Breast epithelium (tissue), 4 donors: ENCODE data around the gene PLCXD3. TPM values are rescaled to one million over a fixed set of nuclear protein-coding genes. Genes with fewer than 3 reads are reported as not detected.

Experiments used
- DNase-seq, 2 donors: peaks; one replicate each; pipeline ENCODE4 v3.0.0-alpha.2; 2019; ENCODE audit warnings: low spot score in 2 of 2
- H3K27ac ChIP-seq, 2 donors: fragments of 200-600 bp; sonication (generic) in 1 of 2; one replicate each; pipeline ENCODE4 v1.5.1; 2016 to 2019; ENCODE audit warnings: mild to moderate bottlenecking in 1 of 2
- H3K27me3 ChIP-seq, 2 donors: fragments of 200-600 bp; sonication (generic) in 1 of 2; one replicate each; pipeline versions ENCODE4 v1.5.1 to v1.6.0; 2017 to 2019; ENCODE audit warnings: control low read depth in 1 of 2, mild to moderate bottlenecking in 1 of 2
- H3K36me3 ChIP-seq: fragments of 200-600 bp; one replicate; pipeline ENCODE4 v1.5.1; 2019
- H3K4me1 ChIP-seq, 2 donors: fragments of 200-600 bp; sonication (generic); one replicate each; pipeline ENCODE4 v1.5.1; 2016 to 2019; ENCODE audit warnings: control low read depth in 1 of 2
- H3K4me3 ChIP-seq, 3 donors: fragments of 200-600 bp; sonication (generic); 1 replicate in 2 of 3; 2 replicates in 1 of 3; pipeline ENCODE4 v1.5.1; 2016 to 2019; ENCODE audit warnings: mild to moderate bottlenecking in 3 of 3, moderate library complexity in 2 of 3
- H3K9me3 ChIP-seq, 2 donors: fragments of 200-600 bp; sonication (generic) in 1 of 2; one replicate each; pipeline ENCODE4 v1.5.1; 2016 to 2019; ENCODE audit warnings: control low read depth in 1 of 2
- CTCF ChIP-seq, 3 donors: fragments of 450-650 bp; IDR thresholded peaks; one replicate each; pipeline ENCODE4 v1.5.1; 2016 to 2017; ENCODE audit warnings: antibody characterized with exemption in 3 of 3, mild to moderate bottlenecking in 3 of 3, moderate library complexity in 3 of 3
- POLR2A ChIP-seq: fragments of 450-650 bp; IDR thresholded peaks from one replicate; pipeline ENCODE4 v1.6.1; 2016; ENCODE audit warnings: antibody characterized with exemption, mild to moderate bottlenecking, moderate library complexity
- POLR2AphosphoS5 ChIP-seq, 3 donors: sonication (generic); formaldehyde crosslinking; IDR thresholded peaks; one replicate each; pipeline ENCODE4 v1.6.1; 2017; ENCODE audit warnings: antibody characterized with exemption in 3 of 3
- intact Hi-C: fragments of 100-400 bp; cut with DNase I; formaldehyde crosslinking; loops from one replicate; pipeline ENCODE4 v1.15.1; 2023; ENCODE audit warnings: low total_unique reads
- total RNA-seq, 3 donors: library from RNA; depleted of rRNA; stranded (reverse); fragments of >200 nt; gene quantifications; one replicate each; pipeline ENCODE4 v1.1.0, GENCODE V29; 2016

PLCXD3 gene
- total RNA-seq, 3 donors from 2014 or later: 2.0 to 6.6 (median 3.8) TPM

- intact Hi-C loops: no loop called here
- Histone ChIP-seq H3K9me3 (peaks cover 0 to 3% of the 10 kb centered on the region in 2 donors), H3K4me3 (no peak overlapping the region), H3K27ac (no peak overlapping the region), H3K36me3 (no peaks in the 10 kb centered on the region), H3K27me3 (no peaks in the 10 kb centered on the region), H3K4me1 (no peaks in the 10 kb centered on the region)
- TF ChIP-seq CTCF (IDR thresholded peaks at IDR 0.05) (no peak), POLR2AphosphoS5 (IDR thresholded peaks at IDR 0.05) (no peak), POLR2A (no peak)
- DNase-seq: no peak
Observed at GRCh38 chr5:41364346-41364745, 146.1 kb downstream of the PLCXD3 start.

GRCh38 chr5:41363343-41363986, 146.9 kb downstream of the PLCXD3 start:
- intact Hi-C loops: no loop called here

GRCh38 chr5:41356786-41357185, 153.6 kb downstream of the PLCXD3 start:
- Histone ChIP-seq H3K4me1 (no peaks in the 10 kb centered on the region), H3K4me3 (no peak overlapping the region), H3K9me3 (peaks cover 0 to 3% of the 10 kb centered on the region in 2 donors), H3K36me3 (no peaks in the 10 kb centered on the region), H3K27ac (no peak overlapping the region), H3K27me3 (no peaks in the 10 kb centered on the region)
- no peak for TF ChIP-seq POLR2A
- TF ChIP-seq POLR2AphosphoS5 (IDR thresholded peaks at IDR 0.05): no peak
- no peak for TF ChIP-seq CTCF (IDR thresholded peaks at IDR 0.05)
- DNase-seq: no peak
- intact Hi-C loops: no loop called here

More at GRCh38 chr5:41363343-41363986, 146.9 kb downstream of the PLCXD3 start:
- no peak overlapping the region for H3K4me3 ChIP-seq
- no peak overlapping the region for H3K27ac ChIP-seq
- TF ChIP-seq POLR2AphosphoS5 (IDR thresholded peaks at IDR 0.05) (no peak), POLR2A (no peak), CTCF (IDR thresholded peaks at IDR 0.05) (no peak)
- H3K9me3 ChIP-seq: peaks cover 0 to 3% of the 10 kb centered on the region in 2 donors
- DNase-seq: no peak
- no peaks in the 10 kb centered on the region for H3K4me1 ChIP-seq
- H3K36me3 ChIP-seq: no peaks in the 10 kb centered on the region
- H3K27me3 ChIP-seq: no peaks in the 10 kb centered on the region

GRCh38 chr5:41349846-41350245, 160.6 kb downstream of the PLCXD3 start:
- Histone ChIP-seq H3K36me3 (no peaks in the 10 kb centered on the region), H3K4me1 (no peaks in the 10 kb centered on the region), H3K4me3 (no peak overlapping the region), H3K27ac (no peak overlapping the region), H3K27me3 (no peaks in the 10 kb centered on the region), H3K9me3 (no peaks in the 10 kb centered on the region)
- no peak for TF ChIP-seq POLR2A
- TF ChIP-seq CTCF (IDR thresholded peaks at IDR 0.05): no peak
- no peak for TF ChIP-seq POLR2AphosphoS5 (IDR thresholded peaks at IDR 0.05)
- DNase-seq: no peak
- intact Hi-C loops: no loop called here

GRCh38 chr5:41347569-41347968, 162.8 kb downstream of the PLCXD3 start:
- H3K4me3 ChIP-seq: no peak overlapping the region
- no peaks in the 10 kb centered on the region for H3K36me3 ChIP-seq
- no peaks in the 10 kb centered on the region for H3K9me3 ChIP-seq
- no peak overlapping the region for H3K27ac ChIP-seq
- TF ChIP-seq POLR2AphosphoS5 (IDR thresholded peaks at IDR 0.05) (no peak), POLR2A (no peak), CTCF (IDR thresholded peaks at IDR 0.05) (no peak)
- intact Hi-C loops: no loop called here
- H3K4me1 ChIP-seq: no peaks in the 10 kb centered on the region
- no peaks in the 10 kb centered on the region for H3K27me3 ChIP-seq
- DNase-seq: no peak
